NCI-H187 (cell line): ENCODE measurements around the gene ZSCAN25.
"Not testable (repeated sequence)": the region's sequence is repeated elsewhere in the genome, so short reads cannot be mapped to it uniquely, and the experiment has no call there.

Source experiments
- DNase-seq, 2 experiments: peaks; one replicate each; lab custom pipeline; 2025; lab: John Stamatoyannopoulos, UW

ZSCAN25 gene

GRCh38 chr7:99617192-99617781 is 541 bp downstream of the ZSCAN25 start:
- no peak for DNase-seq

GRCh38 chr7:99618726-99619125 is 2.0 kb downstream of the ZSCAN25 start:
- no peak for DNase-seq

GRCh38 chr7:99619571-99620130 is 2.9 kb downstream of the ZSCAN25 start:
- DNase-seq = no peak

- DNase-seq = no peak
These were observed 4.5 kb downstream of the ZSCAN25 start for GRCh38 chr7:99621271-99621670.

- DNase-seq = no peak
These were observed 5.8 kb downstream of the ZSCAN25 start for GRCh38 chr7:99622596-99622995.

GRCh38 chr7:99623091-99623693 is 6.4 kb downstream of the ZSCAN25 start:
- no peak for DNase-seq

- DNase-seq = no peak
These were observed 7.1 kb downstream of the ZSCAN25 start for GRCh38 chr7:99623702-99624447.

- DNase-seq = no peak
These were observed 7.7 kb downstream of the ZSCAN25 start for GRCh38 chr7:99624484-99624883.

GRCh38 chr7:99625321-99625720 is 8.6 kb downstream of the ZSCAN25 start:
- no peak for DNase-seq

- DNase-seq = no peak
These were observed 9.2 kb downstream of the ZSCAN25 start for GRCh38 chr7:99625961-99626360.

GRCh38 chr7:99626661-99627060 is 9.9 kb downstream of the ZSCAN25 start:
- DNase-seq = no peak

GRCh38 chr7:99627513-99627912 is 10.8 kb downstream of the ZSCAN25 start:
- DNase-seq = no peak

- DNase-seq = no peak
These were observed 12.0 kb downstream of the ZSCAN25 start for GRCh38 chr7:99628471-99629465.

- no peak for DNase-seq
These were observed 12.9 kb downstream of the ZSCAN25 start for GRCh38 chr7:99629643-99630042.

GRCh38 chr7:99631295-99632109 is 14.8 kb downstream of the ZSCAN25 start:
- no peak for DNase-seq

- DNase-seq = not testable (repeated sequence)
These were observed 20.7 kb downstream of the ZSCAN25 start for GRCh38 chr7:99637414-99637813.

- DNase-seq = no peak
These were observed 22.0 kb downstream of the ZSCAN25 start for GRCh38 chr7:99638731-99639130.

GRCh38 chr7:99639267-99639666 is 22.5 kb downstream of the ZSCAN25 start:
- DNase-seq = no peak

GRCh38 chr7:99642027-99642426 is 25.3 kb downstream of the ZSCAN25 start:
- DNase-seq = no peak

GRCh38 chr7:99643464-99643863 is 26.7 kb downstream of the ZSCAN25 start:
- DNase-seq = no peak

- no peak for DNase-seq
These were observed 27.7 kb downstream of the ZSCAN25 start for GRCh38 chr7:99644431-99644830.
